A549 (cell line): Measurements from ENCODE around the gene UTP11. TPM values are rescaled to one million over a fixed set of nuclear protein-coding genes. Genes with fewer than 3 reads are reported as not detected.

ENCODE experiments used
- ATAC-seq, 2 experiments: fragments of 200-7000 bp in 1 of 2; fragments of >200 bp in 1 of 2; cut with Nextera tagmentation in 1 of 2; cut with Tn5 transposase in 1 of 2; 3 replicates each; pipeline versions ENCODE4 v1.8.0 to v1.9.1; 2018 to 2020; ENCODE audit warnings: mild to moderate bottlenecking in 1 of 2, moderate library complexity in 1 of 2
- CTCF ChIA-PET: fragments of 300-600 bp; sonication (Branson Sonifier 250); formaldehyde crosslinking; extraction: SDS; loops from one replicate; lab custom pipeline; 2021; ENCODE audit warnings: antibody characterized with exemption, inconsistent platforms; lab: Yijun Ruan, JAX
- POLR2A ChIA-PET: fragments of 350-600 bp; formaldehyde crosslinking; extraction: SDS; loops from one replicate; lab custom pipeline; 2021; ENCODE audit warnings: antibody characterized with exemption, inconsistent platforms; lab: Yijun Ruan, JAX
- DNase-seq, 2 experiments: peaks; one replicate each; pipeline versions ENCODE4 v3.0.0 to v3.0.0-alpha.2; 2011 to 2016; ENCODE audit warnings: low read depth in 1 of 2, low spot score in 1 of 2
- FAIRE-seq: peaks from 2 replicates; lab custom pipeline; 2011; peaks lifted over from hg19 to GRCh38; lab: Jason Lieb, UNC
- H3K27ac ChIP-seq, 2 experiments: fragments of >200 bp; sonication (Bioruptor Twin); formaldehyde crosslinking; 3 replicates each; pipeline ENCODE4 v1.5.1; 2016 to 2017
- H3K4me1 ChIP-seq: fragments of >200 bp; sonication (Bioruptor Twin); formaldehyde crosslinking; 3 replicates; pipeline ENCODE4 v1.6.1; 2016
- H3K4me2 ChIP-seq: fragments of >200 bp; sonication (Bioruptor Twin); formaldehyde crosslinking; 3 replicates; pipeline ENCODE4 v1.6.1; 2016
- H3K4me3 ChIP-seq: fragments of >200 bp; sonication (Bioruptor Twin); formaldehyde crosslinking; 3 replicates; pipeline ENCODE4 v1.5.1; 2016
- H3K9me3 ChIP-seq: fragments of >200 bp; sonication (Bioruptor Twin); formaldehyde crosslinking; 3 replicates; pipeline ENCODE4 v1.6.1; 2016
- CBX2 ChIP-seq: fragments of 200-600 bp; sonication (generic); IDR thresholded peaks from 2 replicates; pipeline ENCODE4 v1.6.1; 2016; ENCODE audit warnings: low read depth, mild to moderate bottlenecking, borderline replicate concordance
- CBX8 ChIP-seq: fragments of 200-600 bp; sonication (generic); IDR thresholded peaks from 2 replicates; pipeline ENCODE4 v1.6.1; 2016
- CEBPB ChIP-seq, 2 experiments: fragments of >200 bp in 1 of 2; sonication (Bioruptor Twin) in 1 of 2; formaldehyde crosslinking in 1 of 2; IDR thresholded peaks; 2 replicates each; pipeline ENCODE4 v1.6.1; 2012 to 2016
- CHD2 ChIP-seq: fragments of 150-350 bp; IDR thresholded peaks from 2 replicates; pipeline ENCODE4 v1.6.1; 2014; ENCODE audit warnings: low read length; ENCODE audit not compliant: partially characterized antibody
- FOSL2 ChIP-seq, 2 experiments: fragments of 450-650 bp in 1 of 2; fragments of >200 bp in 1 of 2; sonication (Bioruptor Twin) in 1 of 2; formaldehyde crosslinking; IDR thresholded peaks; 2 replicates each; pipeline versions ENCODE4 v1.5.0 to v1.6.1; 2016 to 2020; ENCODE audit warnings: mild to moderate bottlenecking in 1 of 2, moderate library complexity in 1 of 2
- HMGXB4 ChIP-seq: fragments of 250-450 bp; sonication (Bioruptor Pico); IDR thresholded peaks from 2 replicates; pipeline ENCODE4 v1.5.0; 2021; ENCODE audit warnings: mild to moderate bottlenecking, moderate library complexity, borderline replicate concordance
- HOXB5 ChIP-seq: fragments of 250-450 bp; sonication (Bioruptor Pico); IDR thresholded peaks from 2 replicates; pipeline ENCODE4 v1.5.0; 2020; ENCODE audit warnings: mild to moderate bottlenecking, moderate library complexity
- KDM1A ChIP-seq: fragments of 200-600 bp; sonication (generic); IDR thresholded peaks from 2 replicates; pipeline ENCODE4 v1.6.1; 2016; ENCODE audit warnings: low read depth, mild to moderate bottlenecking
- KDM5A ChIP-seq: fragments of 200-600 bp; sonication (generic); IDR thresholded peaks from 2 replicates; pipeline ENCODE4 v1.6.1; 2016; ENCODE audit warnings: antibody characterized with exemption, mild to moderate bottlenecking
- NFE2L2 ChIP-seq: fragments of 150-350 bp; conservative IDR thresholded peaks from 2 replicates; pipeline ENCODE4 v1.6.1; 2014; ENCODE audit warnings: low read length
- NPAS2 ChIP-seq: fragments of 250-450 bp; sonication (Bioruptor Pico); IDR thresholded peaks from 2 replicates; pipeline ENCODE4 v1.8.0; 2022; ENCODE audit warnings: mild to moderate bottlenecking, moderate library complexity, borderline replicate concordance
- RFX5 ChIP-seq: fragments of 450-650 bp; IDR thresholded peaks from 2 replicates; pipeline ENCODE4 v1.7.1; 2014; ENCODE audit warnings: antibody characterized with exemption, mild to moderate bottlenecking, moderate library complexity
- RNF2 ChIP-seq: fragments of 200-600 bp; sonication (generic); IDR thresholded peaks from 2 replicates; pipeline ENCODE4 v1.6.1; 2016; ENCODE audit warnings: low read depth, mild to moderate bottlenecking, antibody characterized with exemption, moderate library complexity, borderline replicate concordance
- TP53 ChIP-seq: fragments of 250-450 bp; sonication (Bioruptor Pico); IDR thresholded peaks from 2 replicates; pipeline ENCODE4 v1.5.0; 2021; ENCODE audit warnings: mild to moderate bottlenecking, moderate library complexity
- ZC3H11A ChIP-seq: fragments of 450-650 bp; IDR thresholded peaks from 2 replicates; pipeline ENCODE4 v1.6.1; 2014; ENCODE audit warnings: antibody characterized with exemption, mild to moderate bottlenecking
- WGBS: methylation state at CpG from one replicate; pipeline ENCODE4 v1.1.6; 2017; ENCODE audit errors: missing lambda C conversion rate; 5-methylcytosine and 5-hydroxymethylcytosine counted together
- polyA plus RNA-seq, 4 experiments: library from polyadenylated mRNA; depleted of rRNA in 3 of 4; stranded (reverse); fragments of >200 nt; fragmentation: RNase III in 1 of 4; extraction: RNeasy Plus Mini Kit Qiagen cat#74134 plus additional on column Dnase treatment in 1 of 4; gene quantifications; 2 replicates in 3 of 4; 3 replicates in 1 of 4; pipeline ENCODE4 v1.2.3, GENCODE V29; 2011 to 2017

The UTP11 gene
- polyA plus RNA-seq, 2 of the 4 experiments (the other 2 are of a cell fraction): 37.6 to 44.8 TPM

DNA sequence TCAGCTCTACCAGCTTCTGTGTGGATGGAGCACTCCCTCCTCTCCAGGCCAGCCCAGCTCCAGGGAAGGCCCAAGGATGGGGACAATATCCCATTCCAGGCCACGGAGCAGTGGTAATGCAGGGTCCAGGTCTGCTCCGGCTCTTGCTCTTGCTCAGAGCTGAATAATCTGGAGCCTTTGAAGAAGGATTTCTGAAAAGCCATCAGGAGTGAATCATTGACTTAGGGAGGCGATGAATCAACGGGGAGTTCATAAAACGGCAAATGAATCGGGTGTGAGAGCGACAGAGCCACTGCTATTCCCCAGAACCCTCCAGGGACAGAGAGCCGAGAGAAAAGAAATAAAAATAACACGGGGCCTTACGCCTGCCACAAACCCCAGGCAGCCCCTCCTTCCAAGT lies 26.3 kb downstream of the UTP11 start (continued):
- TF ChIP-seq CBX2 (no peak), RFX5 (no peak), RNF2 (no peak), NPAS2 (CRISPR knock-in tag) (no peak)

GRCh38 chr1:38039331-38040088 lies 27.0 kb downstream of the UTP11 start:
- no peak for DNase-seq
- H3K4me3 ChIP-seq: no peak overlapping the region
- CTCF ChIA-PET: interaction anchor here (1.1 to 3.0 kb wide), 6 partner anchors 10 to 796 kb away, joined by 3 to 9 read pairs (median 4); no protein-coding TSS in a partner anchor
- no peak overlapping the region for H3K27ac ChIP-seq
- TF ChIP-seq CBX8 (no peak), TP53 (CRISPR knock-in tag) (no peak), CHD2 (no peak), CEBPB (IDR thresholded peaks at IDR 0.05) (no peak)
- TF ChIP-seq, all 56 proteins: peak for 0
- POLR2A ChIA-PET: interaction anchor here (1.1 kb wide), 1 partner anchor 9 kb away, joined by 4 read pairs; no protein-coding TSS in a partner anchor
- no peaks in the 10 kb centered on the region for H3K9me3 ChIP-seq
- FAIRE-seq: no peak
- H3K4me2 ChIP-seq: peak overlapping the region; percentile 53
- 83% methylated on average over 17 of the region's 17 CpGs for WGBS
- ATAC-seq: no peak
- peaks cover 16% of the 10 kb centered on the region; the same call in 1 of the 3 replicates for H3K4me1 ChIP-seq

GRCh38 chr1:38041936-38042834 lies 29.7 kb downstream of the UTP11 start:
- CTCF ChIA-PET: interaction anchor here (1.2 to 1.6 kb wide), 2 partner anchors 771 to 793 kb away, joined by 3 to 4 read pairs; no protein-coding TSS in a partner anchor
- Histone ChIP-seq H3K4me3 (no peak overlapping the region), H3K4me1 (peaks cover 31% of the 10 kb centered on the region; the same call in 2 of the 3 replicates), H3K4me2 (no peak overlapping the region)
- ATAC-seq: no peak
- no peak for DNase-seq
- no peak for TF ChIP-seq ZC3H11A
- no peak for TF ChIP-seq FOSL2 (IDR thresholded peaks at IDR 0.05)
- TF ChIP-seq FOSL2 (CRISPR knock-in tag; IDR thresholded peaks at IDR 0.05): no peak
- TF ChIP-seq HOXB5 (CRISPR knock-in tag): no peak
- no peak for TF ChIP-seq HMGXB4 (CRISPR knock-in tag)
- no peak for TF ChIP-seq CHD2
- no peak for TF ChIP-seq KDM5A
- TF ChIP-seq KDM1A: no peak
- no peak for TF ChIP-seq NFE2L2
- TF ChIP-seq CBX8: no peak
- TF ChIP-seq, all 56 proteins: peak for 0
- no peaks in the 10 kb centered on the region for H3K9me3 ChIP-seq
- POLR2A ChIA-PET: no interaction called here
- no peak for FAIRE-seq
- H3K27ac ChIP-seq: no peak overlapping the region
- WGBS: 77% methylated on average over 16 of the region's 21 CpGs
